ENCODE results near the gene CTBP2.

Gene CTBP2

GRCh38 chr10:125027871-125028869, 132.2 kb downstream of the CTBP2 start:
- DNase-seq (ENCODE audit: low read depth): no peak
- H3K4me3 ChIP-seq (ENCODE audit: control insufficient read depth, low read depth, low read length): no peak overlapping the region
- TF ChIP-seq CTCF (IDR thresholded peaks at IDR 0.05; ENCODE audit: control insufficient read depth, insufficient read depth, low read depth, low read length, missing control alignments): no peak

- DNase-seq (ENCODE audit: low read depth): no peak
- no peak for TF ChIP-seq CTCF (IDR thresholded peaks at IDR 0.05; ENCODE audit: control insufficient read depth, insufficient read depth, low read depth, low read length, missing control alignments)
These were observed 133.2 kb downstream of the CTBP2 start for GRCh38 chr10:125026974-125027735.

DNA sequence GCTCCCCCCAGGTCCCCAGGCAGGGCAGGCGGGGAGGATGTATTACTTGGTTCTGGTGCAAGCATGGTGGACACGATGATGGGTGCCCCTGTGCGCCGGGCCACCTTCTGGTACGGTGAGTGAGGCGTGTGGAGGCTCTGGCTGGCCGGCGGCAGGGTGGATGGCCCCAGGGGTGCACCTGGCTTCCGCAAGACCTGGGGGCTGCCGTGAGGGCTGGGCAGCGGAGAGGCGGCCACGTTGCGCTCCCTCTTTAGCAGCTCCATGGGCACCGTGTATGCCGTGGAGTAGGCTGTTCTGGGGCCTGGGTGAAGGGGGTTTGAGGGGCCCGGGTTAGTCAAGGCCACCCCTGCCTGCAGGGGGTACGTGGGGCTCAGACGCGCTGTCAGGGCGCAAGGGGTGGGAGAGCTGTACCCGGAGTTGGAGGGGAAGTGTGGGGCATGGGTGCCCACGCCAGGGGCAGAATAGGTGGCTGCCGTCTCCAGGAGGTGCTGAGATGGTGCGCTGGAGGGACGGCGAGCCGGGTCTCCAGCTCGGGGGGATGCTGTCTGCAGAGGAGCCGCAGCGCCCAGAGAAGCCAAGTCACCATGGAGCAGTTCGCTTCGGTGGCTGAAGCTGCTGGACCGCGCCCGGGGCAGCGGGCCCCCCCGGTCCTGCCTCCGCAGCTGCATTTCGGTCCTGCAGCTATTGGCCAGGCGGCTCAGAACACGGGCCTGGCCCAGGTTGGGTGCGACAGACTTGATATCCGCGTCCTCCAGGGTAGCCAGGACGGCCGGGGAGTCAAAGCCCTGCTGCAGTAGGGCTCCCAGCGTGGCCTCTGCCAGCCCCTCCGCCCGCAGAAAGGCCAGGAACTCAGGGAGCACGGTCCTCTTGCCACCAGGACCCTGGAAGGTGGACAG, 134.1 kb downstream of the CTBP2 start:
- H3K4me3 ChIP-seq (ENCODE audit: control insufficient read depth, low read depth, low read length): no peak overlapping the region
- no peak for TF ChIP-seq CTCF (IDR thresholded peaks at IDR 0.05; ENCODE audit: control insufficient read depth, insufficient read depth, low read depth, low read length, missing control alignments)
- DNase-seq (ENCODE audit: low read depth): no peak

More at GRCh38 chr10:125026974-125027735, 133.2 kb downstream of the CTBP2 start:
- no peak overlapping the region for H3K4me3 ChIP-seq (ENCODE audit: control insufficient read depth, low read depth, low read length)

DNA sequence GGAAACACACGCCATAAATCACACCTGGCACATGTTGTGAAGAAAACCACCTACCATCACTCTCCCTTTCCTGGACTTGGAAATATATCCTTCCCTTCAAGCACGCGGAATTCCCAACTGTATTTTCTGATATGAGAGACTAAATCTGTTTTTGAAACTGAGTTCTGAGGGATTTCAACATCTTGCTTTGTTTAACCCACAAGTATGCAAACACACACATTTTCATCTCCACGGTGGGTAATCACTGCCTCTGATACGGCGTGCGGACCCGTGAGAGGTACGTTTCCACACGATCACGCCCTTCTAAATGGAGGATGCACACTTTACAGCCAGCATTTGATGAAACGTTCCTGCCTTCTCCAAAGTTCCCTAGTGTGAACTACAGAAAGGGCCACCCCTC, 135.0 kb downstream of the CTBP2 start:
- TF ChIP-seq CTCF (IDR thresholded peaks at IDR 0.05; ENCODE audit: control insufficient read depth, insufficient read depth, low read depth, low read length, missing control alignments): no peak
- no peak overlapping the region for H3K4me3 ChIP-seq (ENCODE audit: control insufficient read depth, low read depth, low read length)
- no peak for DNase-seq (ENCODE audit: low read depth)

DNA sequence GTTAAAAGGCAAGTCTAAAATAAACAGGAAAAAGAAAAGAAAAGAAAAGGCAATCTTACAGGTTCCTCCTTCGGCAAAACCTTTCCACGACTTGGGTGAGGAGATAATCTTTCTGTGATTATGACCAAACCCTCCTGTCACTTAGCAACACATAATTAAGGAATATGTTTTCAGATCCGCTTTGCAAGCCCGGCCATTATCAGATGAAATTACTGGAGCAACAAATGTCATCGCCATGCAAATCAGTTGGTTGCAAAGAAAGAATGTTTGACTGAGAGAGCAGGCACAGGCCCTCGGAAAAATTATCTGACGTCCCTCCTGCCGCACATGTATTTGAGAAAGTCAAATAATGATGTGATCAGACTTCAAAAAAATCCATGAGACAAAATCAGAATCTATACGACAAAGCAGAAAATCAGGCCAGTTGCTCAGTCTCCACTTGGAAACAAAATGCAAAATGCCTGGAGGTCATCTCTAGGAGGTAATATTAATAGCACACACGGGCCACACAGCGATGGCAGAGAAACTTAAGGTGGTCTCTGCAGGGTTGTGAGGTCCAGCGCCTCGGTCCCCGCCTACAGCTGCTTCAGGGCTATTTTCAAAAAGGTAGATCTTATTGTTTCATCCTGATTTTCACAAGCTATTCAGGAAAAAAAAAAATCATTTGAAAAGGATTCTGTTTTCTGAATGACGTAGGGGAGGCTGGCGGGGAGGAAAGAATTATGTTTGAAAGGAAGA, 135.7 kb downstream of the CTBP2 start:
- no peak for DNase-seq (ENCODE audit: low read depth)
- TF ChIP-seq CTCF (IDR thresholded peaks at IDR 0.05; ENCODE audit: control insufficient read depth, insufficient read depth, low read depth, low read length, missing control alignments): no peak
- no peak overlapping the region for H3K4me3 ChIP-seq (ENCODE audit: control insufficient read depth, low read depth, low read length)
